ENCODE data around the gene UGT3A2.

Gene UGT3A2, protein sequence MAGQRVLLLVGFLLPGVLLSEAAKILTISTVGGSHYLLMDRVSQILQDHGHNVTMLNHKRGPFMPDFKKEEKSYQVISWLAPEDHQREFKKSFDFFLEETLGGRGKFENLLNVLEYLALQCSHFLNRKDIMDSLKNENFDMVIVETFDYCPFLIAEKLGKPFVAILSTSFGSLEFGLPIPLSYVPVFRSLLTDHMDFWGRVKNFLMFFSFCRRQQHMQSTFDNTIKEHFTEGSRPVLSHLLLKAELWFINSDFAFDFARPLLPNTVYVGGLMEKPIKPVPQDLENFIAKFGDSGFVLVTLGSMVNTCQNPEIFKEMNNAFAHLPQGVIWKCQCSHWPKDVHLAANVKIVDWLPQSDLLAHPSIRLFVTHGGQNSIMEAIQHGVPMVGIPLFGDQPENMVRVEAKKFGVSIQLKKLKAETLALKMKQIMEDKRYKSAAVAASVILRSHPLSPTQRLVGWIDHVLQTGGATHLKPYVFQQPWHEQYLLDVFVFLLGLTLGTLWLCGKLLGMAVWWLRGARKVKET

DNA sequence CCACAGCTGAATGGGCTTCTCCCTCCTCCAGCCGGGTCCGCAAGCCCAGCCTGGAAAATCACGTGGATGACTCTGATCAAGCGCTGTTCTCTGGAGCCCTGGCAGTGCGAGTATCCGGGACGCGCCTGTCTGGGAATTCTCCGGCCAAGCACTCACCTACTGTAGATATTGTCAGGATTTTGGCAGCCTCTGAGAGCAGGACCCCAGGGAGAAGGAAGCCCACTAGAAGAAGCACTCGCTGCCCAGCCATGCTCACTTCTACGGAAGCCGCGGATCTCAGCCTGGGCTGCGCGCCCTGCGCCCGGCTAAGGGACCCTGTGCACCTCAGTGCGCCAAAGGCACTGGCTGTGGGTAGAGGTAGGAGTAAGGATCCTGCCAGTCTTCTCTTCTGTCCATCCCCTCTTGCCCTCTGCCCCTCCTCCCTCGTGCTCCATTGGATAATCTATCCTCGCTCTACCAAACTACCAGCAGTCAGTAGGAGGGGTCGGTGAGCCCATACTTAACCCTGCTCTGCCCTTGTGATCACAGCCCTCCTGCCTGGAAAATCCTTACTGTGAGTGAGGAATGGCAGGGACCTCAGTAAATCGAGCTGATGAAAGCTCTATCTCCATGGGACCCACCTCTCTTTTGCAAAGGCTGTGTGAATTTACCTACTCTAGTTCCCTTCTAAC, at the start of gene UGT3A2:
Gene UGT3A2 (minus strand): TSS at position 343 of the 671 bp plus-strand sequence. CDS start 93 bp downstream, at position 250.
- DNase-seq (ENCODE audit: low read depth): no peak
- no peak within 1 kb of the TSS for H3K4me3 ChIP-seq (ENCODE audit: control insufficient read depth, low read depth, low read length)

DNA sequence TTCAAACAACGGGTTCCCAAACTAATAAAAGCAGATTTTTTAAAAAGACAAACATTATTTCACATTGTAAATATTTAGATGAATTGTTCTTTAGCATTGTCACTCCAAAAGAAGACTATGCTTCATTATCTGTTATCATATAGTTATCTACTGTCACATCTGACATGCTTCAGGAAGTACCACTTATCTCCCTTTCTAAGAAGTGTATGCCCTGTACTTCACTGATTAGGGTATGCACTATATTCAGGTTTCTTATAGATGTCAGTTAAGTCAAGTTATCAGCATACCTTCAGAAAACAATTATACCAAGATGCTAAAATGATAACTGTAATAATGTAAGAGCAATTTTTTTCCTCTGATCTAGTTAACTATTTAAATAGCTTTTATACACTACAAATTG, 44.6 kb upstream of the UGT3A2 start:
- H3K4me3 ChIP-seq (ENCODE audit: control insufficient read depth, low read depth, low read length): no peak overlapping the region
- TF ChIP-seq, protein P1, sequence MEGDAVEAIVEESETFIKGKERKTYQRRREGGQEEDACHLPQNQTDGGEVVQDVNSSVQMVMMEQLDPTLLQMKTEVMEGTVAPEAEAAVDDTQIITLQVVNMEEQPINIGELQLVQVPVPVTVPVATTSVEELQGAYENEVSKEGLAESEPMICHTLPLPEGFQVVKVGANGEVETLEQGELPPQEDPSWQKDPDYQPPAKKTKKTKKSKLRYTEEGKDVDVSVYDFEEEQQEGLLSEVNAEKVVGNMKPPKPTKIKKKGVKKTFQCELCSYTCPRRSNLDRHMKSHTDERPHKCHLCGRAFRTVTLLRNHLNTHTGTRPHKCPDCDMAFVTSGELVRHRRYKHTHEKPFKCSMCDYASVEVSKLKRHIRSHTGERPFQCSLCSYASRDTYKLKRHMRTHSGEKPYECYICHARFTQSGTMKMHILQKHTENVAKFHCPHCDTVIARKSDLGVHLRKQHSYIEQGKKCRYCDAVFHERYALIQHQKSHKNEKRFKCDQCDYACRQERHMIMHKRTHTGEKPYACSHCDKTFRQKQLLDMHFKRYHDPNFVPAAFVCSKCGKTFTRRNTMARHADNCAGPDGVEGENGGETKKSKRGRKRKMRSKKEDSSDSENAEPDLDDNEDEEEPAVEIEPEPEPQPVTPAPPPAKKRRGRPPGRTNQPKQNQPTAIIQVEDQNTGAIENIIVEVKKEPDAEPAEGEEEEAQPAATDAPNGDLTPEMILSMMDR (conservative IDR thresholded peaks at IDR 0.05; ENCODE audit: control insufficient read depth, insufficient read depth, low read depth, low read length): no peak

More for the DNA sequence above, at the start of gene UGT3A2:
- TF ChIP-seq, protein P1 (conservative IDR thresholded peaks at IDR 0.05; ENCODE audit: control insufficient read depth, insufficient read depth, low read depth, low read length): no peak

DNA sequence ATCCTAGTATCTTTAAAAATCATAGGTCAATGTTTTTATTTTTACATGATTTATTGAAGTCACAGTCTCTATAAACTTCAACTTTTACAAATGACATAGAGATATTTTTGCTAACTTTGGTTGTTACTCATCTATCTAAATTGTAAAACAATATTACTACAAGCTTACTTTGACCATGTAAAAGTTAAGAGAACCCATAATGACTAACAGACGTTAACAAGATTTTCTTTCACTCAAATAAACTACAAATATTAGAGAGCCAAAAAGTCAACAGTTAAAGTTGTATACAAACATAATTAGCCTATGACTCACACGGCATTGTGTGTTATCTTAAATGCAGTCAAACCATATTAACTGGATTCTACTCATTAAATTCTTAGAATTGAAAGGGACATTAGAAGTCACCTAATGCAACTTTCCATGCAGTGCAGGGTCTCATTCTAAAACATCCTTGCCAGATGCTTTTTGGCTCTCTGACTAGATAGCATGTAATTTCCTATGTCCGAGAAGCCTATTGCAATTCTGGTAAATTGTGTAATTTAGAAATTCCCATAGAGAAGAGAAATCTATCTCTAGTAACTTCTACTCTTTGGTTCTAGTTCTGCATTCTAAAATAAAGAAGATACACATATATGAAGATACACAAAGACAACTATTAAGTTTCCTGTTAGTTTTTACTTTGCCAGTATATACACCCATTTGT, 42.2 kb upstream of the UGT3A2 start:
- DNase-seq (ENCODE audit: low read depth): no peak
- H3K4me3 ChIP-seq (ENCODE audit: control insufficient read depth, low read depth, low read length): no peak overlapping the region
- TF ChIP-seq, protein P1 (conservative IDR thresholded peaks at IDR 0.05; ENCODE audit: control insufficient read depth, insufficient read depth, low read depth, low read length): no peak

More for the DNA sequence above, 44.6 kb upstream of the UGT3A2 start:
- DNase-seq (ENCODE audit: low read depth): no peak

DNA sequence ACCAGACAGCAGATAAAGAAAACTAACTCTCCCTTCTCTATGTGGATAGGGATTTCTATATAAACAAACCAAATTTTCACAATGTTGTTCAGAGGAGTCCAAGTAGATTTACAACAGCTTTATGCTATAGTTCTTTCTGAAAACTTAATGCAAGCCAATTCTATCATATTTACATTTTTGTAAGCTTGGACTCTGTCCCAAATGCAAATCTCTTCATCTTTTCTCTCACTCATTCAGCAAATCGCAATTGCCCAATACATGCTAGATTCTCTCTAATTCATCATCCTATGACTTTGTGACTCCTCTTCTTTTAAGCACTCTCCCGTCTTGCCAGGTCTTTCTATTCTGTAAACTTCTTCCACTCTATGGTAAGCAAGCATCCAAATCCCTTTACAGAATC, 39.1 kb upstream of the UGT3A2 start:
- no peak for DNase-seq (ENCODE audit: low read depth)
- no peak overlapping the region for H3K4me3 ChIP-seq (ENCODE audit: control insufficient read depth, low read depth, low read length)
- TF ChIP-seq, protein P1 (conservative IDR thresholded peaks at IDR 0.05; ENCODE audit: control insufficient read depth, insufficient read depth, low read depth, low read length): no peak

DNA sequence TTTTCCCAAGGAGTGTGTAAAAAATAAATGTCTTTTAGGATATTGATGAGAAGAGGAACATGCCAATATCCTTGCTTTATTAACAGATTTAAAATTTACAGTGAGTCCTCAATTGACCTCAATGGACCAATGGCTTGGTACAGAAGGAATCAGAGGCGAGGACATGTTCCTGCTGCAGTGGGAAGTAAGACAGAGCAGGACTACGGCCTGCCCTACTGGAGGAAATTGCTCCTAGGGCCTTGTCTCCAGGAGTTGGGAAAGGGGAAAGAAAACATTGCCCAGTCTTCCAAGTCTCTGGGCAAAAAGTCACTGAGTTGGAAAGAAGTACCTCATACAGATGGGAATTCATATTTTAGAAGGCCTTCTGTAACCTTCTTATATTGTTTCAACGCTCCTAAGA, 33.1 kb upstream of the UGT3A2 start:
- TF ChIP-seq, protein P1 (conservative IDR thresholded peaks at IDR 0.05; ENCODE audit: control insufficient read depth, insufficient read depth, low read depth, low read length): no peak
- DNase-seq (ENCODE audit: low read depth): no peak
- no peak overlapping the region for H3K4me3 ChIP-seq (ENCODE audit: control insufficient read depth, low read depth, low read length)

DNA sequence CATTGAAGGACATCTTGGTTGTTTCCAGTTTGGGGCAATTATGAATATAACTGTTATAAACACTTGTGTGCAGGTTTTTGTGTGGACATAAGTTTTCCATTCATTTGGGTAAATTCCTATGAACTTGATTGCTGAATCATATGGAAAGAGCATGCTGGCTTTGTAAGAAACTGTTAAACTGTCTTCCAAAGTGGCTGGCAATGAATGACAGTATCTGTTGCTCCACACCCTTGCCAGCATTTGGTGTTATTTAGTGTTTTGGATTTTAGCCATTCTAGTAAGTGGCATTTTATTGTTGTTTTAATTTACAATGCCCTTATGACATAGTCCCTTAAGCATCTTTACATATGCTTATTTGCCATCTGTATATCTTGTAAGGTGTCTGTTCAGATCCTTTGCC, 29.8 kb upstream of the UGT3A2 start:
- TF ChIP-seq, protein P1 (conservative IDR thresholded peaks at IDR 0.05; ENCODE audit: control insufficient read depth, insufficient read depth, low read depth, low read length): no peak
- H3K4me3 ChIP-seq (ENCODE audit: control insufficient read depth, low read depth, low read length): no peak overlapping the region

More for the DNA sequence above, 29.8 kb upstream of the UGT3A2 start:
- DNase-seq (ENCODE audit: low read depth): no peak
